OCI-LY7 (cell line): ENCODE measurements around the gene SLC2A8. TPM values are rescaled to one million over a fixed set of nuclear protein-coding genes. Genes with fewer than 3 reads are reported as not detected.
A peak's percentile ranks its signal among the peaks of the same experiment; 100 is the strongest.

ENCODE experiments used
- BruUV-seq: library from RNA; stranded (reverse); fragments of 400-500 nt; replicated peaks from 2 replicates; lab custom pipeline; 2021; lab: Mats Ljungman, UMichigan
- CTCF ChIA-PET: fragments of 300-600 bp; sonication (Branson Sonifier 250); formaldehyde crosslinking; loops from one replicate; lab custom pipeline; 2022; ENCODE audit warnings: antibody characterized with exemption; ENCODE audit not compliant: unreplicated experiment; lab: Charles Lee
- POLR2A ChIA-PET: fragments of 300-600 bp; sonication (Branson Sonifier 250); formaldehyde crosslinking; loops from one replicate; lab custom pipeline; 2022; ENCODE audit warnings: antibody characterized with exemption; lab: Charles Lee
- DNase-seq: peaks from one replicate; pipeline ENCODE4 v3.0.0-alpha.2; 2015; ENCODE audit warnings: low spot score
- H2AFZ ChIP-seq: fragments of 200-600 bp; sonication (generic), shearing (Covaris generic); 2 replicates; pipeline ENCODE4 v1.6.1; 2014; ENCODE audit warnings: mild to moderate bottlenecking, antibody characterized with exemption, low read length, moderate library complexity
- H3K27ac ChIP-seq: fragments of 200-600 bp; sonication (generic); 2 replicates; pipeline ENCODE4 v1.5.1; 2014; ENCODE audit warnings: mixed run types, low read depth, mild to moderate bottlenecking, moderate library complexity, low read length, inconsistent platforms; ENCODE audit not compliant: poor library complexity, severe bottlenecking
- H3K36me3 ChIP-seq: fragments of 200-600 bp; sonication (generic); 2 replicates; pipeline ENCODE4 v1.6.1; 2014; ENCODE audit warnings: mild to moderate bottlenecking, antibody characterized with exemption, low read length, moderate library complexity, mixed read lengths; ENCODE audit not compliant: insufficient read depth
- H3K4me1 ChIP-seq: fragments of 200-600 bp; sonication (generic); 2 replicates; pipeline ENCODE4 v1.5.1; 2014; ENCODE audit warnings: mild to moderate bottlenecking, low read length; ENCODE audit not compliant: insufficient read depth, poor library complexity, severe bottlenecking
- H3K4me2 ChIP-seq: fragments of 200-600 bp; sonication (generic); 2 replicates; pipeline ENCODE4 v1.6.1; 2014; ENCODE audit warnings: mild to moderate bottlenecking, low read length
- H3K4me3 ChIP-seq: fragments of 200-600 bp; sonication (generic); 2 replicates; pipeline ENCODE4 v1.5.1; 2014; ENCODE audit warnings: mild to moderate bottlenecking, low read depth, low read length; ENCODE audit not compliant: poor library complexity, severe bottlenecking
- H3K79me2 ChIP-seq: fragments of 200-600 bp; sonication (generic); 2 replicates; pipeline ENCODE4 v1.6.1; 2016; ENCODE audit warnings: low read depth, mild to moderate bottlenecking, low read length, moderate library complexity, mixed read lengths; ENCODE audit not compliant: insufficient read depth
- H3K9me2 ChIP-seq: fragments of 200-600 bp; sonication (generic); 2 replicates; pipeline ENCODE4 v1.6.1; 2016; ENCODE audit warnings: mild to moderate bottlenecking, low read length, mixed read lengths; ENCODE audit not compliant: insufficient read depth
- H3K9me3 ChIP-seq: fragments of 200-600 bp; sonication (generic); 2 replicates; pipeline ENCODE4 v1.6.1; 2014; ENCODE audit warnings: mild to moderate bottlenecking, mixed run types, low read length, mixed read lengths
- H4K20me1 ChIP-seq: fragments of 200-600 bp; sonication (generic); 2 replicates; pipeline ENCODE4 v1.6.1; 2014; ENCODE audit warnings: mild to moderate bottlenecking, antibody characterized with exemption, low read length, moderate library complexity, mixed read lengths; ENCODE audit not compliant: insufficient read depth
- CTCF ChIP-seq: fragments of 200-600 bp; sonication (generic); conservative IDR thresholded peaks from 2 replicates; pipeline ENCODE4 v1.5.1; 2014; ENCODE audit warnings: mild to moderate bottlenecking, antibody characterized with exemption, low read length, moderate library complexity, mixed read lengths
- EZH2phosphoT487 ChIP-seq: fragments of 200-600 bp; sonication (generic); IDR thresholded peaks from 2 replicates; pipeline ENCODE4 v1.6.1; 2018; ENCODE audit warnings: low read depth, borderline replicate concordance, mild to moderate bottlenecking, mixed run types, antibody characterized with exemption, low read length, moderate library complexity, mixed read lengths
- intact Hi-C: fragments of 100-400 bp; cut with micrococcal nuclease; formaldehyde crosslinking; loops from one replicate; pipeline ENCODE4 v1.10.0; 2022; ENCODE audit not compliant: unreplicated experiment
- total RNA-seq, 2 experiments: library from RNA; depleted of rRNA in 1 of 2; stranded (reverse); fragments of >200 nt in 1 of 2; shearing (Covaris generic) in 1 of 2; gene quantifications; 2 replicates each; pipeline ENCODE4 v1.2.3, GENCODE V29; 2014 to 2022

SLC2A8 gene
- total RNA-seq, 2 experiments from 2014 or later, result 11.9 to 19.6 TPM

- H3K36me3 ChIP-seq, result peaks cover 84% of the 10 kb centered on the region
- POLR2A ChIA-PET, result interaction anchor here (0.7 to 0.8 kb wide), 2 partner anchors 36 to 48 kb away, joined by 3 to 4 read pairs; partner anchors contain the start of gene SLC2A8
- BruUV-seq, result no TSS peak
Measured at GRCh38 chr9:127444283-127444920, 47.4 kb downstream of the SLC2A8 start.

GRCh38 chr9:127444921-127445850, 48.2 kb downstream of the SLC2A8 start:
- peaks cover 23% of the 10 kb centered on the region for H3K4me1 ChIP-seq
- H2AFZ ChIP-seq, result no peak overlapping the region
- ChIA-PET CTCF (no interaction called here), POLR2A (no interaction called here)
- peak; percentile 20 for DNase-seq
- H3K79me2 ChIP-seq, result peaks cover 29% of the 10 kb centered on the region
- no peak overlapping the region for H3K4me2 ChIP-seq
- H3K9me3 ChIP-seq, result no peaks in the 10 kb centered on the region
- no peak overlapping the region for H3K4me3 ChIP-seq
- H3K9me2 ChIP-seq, result no peaks in the 10 kb centered on the region
- H4K20me1 ChIP-seq, result peaks cover 27% of the 10 kb centered on the region
- BruUV-seq, result TSS peak; percentile 53
- H3K36me3 ChIP-seq, result peaks cover 86% of the 10 kb centered on the region
- H3K27ac ChIP-seq, result peak overlapping the region; percentile 1
- intact Hi-C loops, result no loop called here
- TF ChIP-seq CTCF, result no peak
- TF ChIP-seq EZH2phosphoT487, result no peak

More at GRCh38 chr9:127444283-127444920, 47.4 kb downstream of the SLC2A8 start:
- H4K20me1 ChIP-seq, result peaks cover 19% of the 10 kb centered on the region
- CTCF ChIA-PET, result no interaction called here
- H3K9me2 ChIP-seq, result no peaks in the 10 kb centered on the region
- no peak overlapping the region for H3K4me3 ChIP-seq
- H3K4me1 ChIP-seq, result peaks cover 17% of the 10 kb centered on the region
- intact Hi-C loops, result no loop called here
- DNase-seq, result peak; percentile 17
- TF ChIP-seq CTCF, result no peak
- peak overlapping the region; percentile 19 for H3K27ac ChIP-seq
- no peak overlapping the region for H3K4me2 ChIP-seq
- peaks cover 21% of the 10 kb centered on the region for H3K79me2 ChIP-seq
- no peaks in the 10 kb centered on the region for H3K9me3 ChIP-seq
- no peak overlapping the region for H2AFZ ChIP-seq
